K562 (cell line): ENCODE results near the gene PSMB10. TPM values are rescaled to one million over a fixed set of nuclear protein-coding genes. Genes with fewer than 3 reads are reported as not detected.

Experiments used
- EGR1 ChIP-seq: fragments of 450-650 bp; conservative IDR thresholded peaks from 2 replicates; pipeline ENCODE4 v1.6.1; 2017; ENCODE audit warnings: mild to moderate bottlenecking
- EZH2 ChIP-seq: IDR thresholded peaks from 2 replicates; pipeline ENCODE4 v1.6.1; 2012; ENCODE audit warnings: low read depth, mild to moderate bottlenecking, inconsistent platforms, low read length, borderline replicate concordance
- FOXK2 ChIP-seq, 2 experiments: fragments of 450-650 bp; IDR thresholded peaks in 1 of 2; conservative IDR thresholded peaks in 1 of 2; 2 replicates each; pipeline ENCODE4 v1.6.1; 2016; ENCODE audit warnings: low read depth in 2 of 2, mild to moderate bottlenecking in 1 of 2
- MBD2 ChIP-seq: sonication (generic); IDR thresholded peaks from 2 replicates; pipeline ENCODE4 v1.6.1; 2016; ENCODE audit warnings: low read depth, borderline replicate concordance
- MEF2D ChIP-seq: conservative IDR thresholded peaks from 2 replicates; pipeline ENCODE4 v1.6.1; 2016; ENCODE audit warnings: low read depth, missing genetic modification characterization, missing compliant biosample characterization
- NFIX ChIP-seq: fragments of 250-450 bp; sonication (Bioruptor Pico); IDR thresholded peaks from 2 replicates; pipeline ENCODE4 v1.4.0; 2020; ENCODE audit warnings: low read depth, mild to moderate bottlenecking, moderate library complexity
- POLR3A ChIP-seq: IDR thresholded peaks from 2 replicates; pipeline ENCODE4 v1.6.1; 2011; ENCODE audit warnings: borderline replicate concordance, mild to moderate bottlenecking, moderate library complexity; ENCODE audit not compliant: insufficient read length, insufficient read depth; ENCODE audit errors: extremely low read depth
- POLR3G ChIP-seq: IDR thresholded peaks from 2 replicates; pipeline ENCODE4 v1.6.1; 2011; ENCODE audit not compliant: insufficient read length, insufficient replicate concordance; ENCODE audit errors: extremely low read depth
- POU5F1 ChIP-seq: fragments of 150-350 bp; IDR thresholded peaks from 2 replicates; pipeline ENCODE4 v1.6.1; 2014; ENCODE audit warnings: borderline replicate concordance, low read length, low read depth, mild to moderate bottlenecking; ENCODE audit not compliant: partially characterized antibody
- ZC3H11A ChIP-seq: IDR thresholded peaks from 2 replicates; pipeline ENCODE4 v1.6.1; 2012; ENCODE audit warnings: low read depth, low read length, improper control_type of control experiment
- ZNF311 ChIP-seq: fragments of 250-450 bp; sonication (Bioruptor Pico); IDR thresholded peaks from 2 replicates; pipeline ENCODE4 v1.4.0; 2020; ENCODE audit warnings: mild to moderate bottlenecking, moderate library complexity
- polyA plus RNA-seq, 8 experiments: library from polyadenylated mRNA; depleted of rRNA in 4 of 8; stranded (reverse) in 5 of 8; unstranded in 3 of 8; fragments of >200 nt; fragmentation: Nextera tagmentation in 2 of 8; fragmentation: Illumina TruSeq in 1 of 8; extraction: Ambion mirVana in 2 of 8; extraction: Trizol in 1 of 8; gene quantifications; 2 replicates each; pipeline versions ENCODE4 v1.2.1 to v1.2.3, GENCODE V29; 2011 to 2014; ENCODE audit warnings: inconsistent platforms in 1 of 8, missing spikeins in 1 of 8
- total RNA-seq, 7 experiments: library from RNA; depleted of rRNA in 6 of 7; stranded (reverse); fragments of >200 nt in 6 of 7; fragmentation: Illumina TruSeq in 2 of 7; extraction: Trizol in 2 of 7; gene quantifications; 2 replicates each; pipeline versions ENCODE4 v1.2.1 to v1.2.3, GENCODE V29; 2011 to 2021; ENCODE audit warnings: low replicate concordance in 1 of 7
- TF ChIP-seq, protein P1 (sequence below): IDR thresholded peaks from 2 replicates; pipeline ENCODE4 v1.6.1; 2012; ENCODE audit warnings: low read depth, low read length, improper control_type of control experiment, borderline replicate concordance
- TF ChIP-seq, protein P2 (sequence below), 2 experiments: fragments of 450-650 bp; IDR thresholded peaks; 2 replicates each; pipeline ENCODE4 v1.6.1; 2016
- TF ChIP-seq, protein P3 (sequence below): fragments of 250-450 bp; sonication (Bioruptor Pico); IDR thresholded peaks from 2 replicates; pipeline ENCODE4 v1.5.0; 2021
- TF ChIP-seq, protein P4 (sequence below): sonication (generic); formaldehyde crosslinking; IDR thresholded peaks from 2 replicates; pipeline ENCODE4 v1.8.0; 2022; ENCODE audit warnings: mild to moderate bottlenecking, missing genetic modification reagents
- TF ChIP-seq, protein P5 (sequence below): fragments of 250-450 bp; sonication (Bioruptor Pico); IDR thresholded peaks from 2 replicates; pipeline ENCODE4 v1.4.0; 2020; ENCODE audit warnings: mild to moderate bottlenecking, moderate library complexity

The PSMB10 gene
- total and polyA plus RNA-seq, 9 of the 15 experiments (the other 6 are each of a cell fraction or from before 2014, with no cell fraction given), result 11.7 to 105 (median 51.0) TPM

DNA sequence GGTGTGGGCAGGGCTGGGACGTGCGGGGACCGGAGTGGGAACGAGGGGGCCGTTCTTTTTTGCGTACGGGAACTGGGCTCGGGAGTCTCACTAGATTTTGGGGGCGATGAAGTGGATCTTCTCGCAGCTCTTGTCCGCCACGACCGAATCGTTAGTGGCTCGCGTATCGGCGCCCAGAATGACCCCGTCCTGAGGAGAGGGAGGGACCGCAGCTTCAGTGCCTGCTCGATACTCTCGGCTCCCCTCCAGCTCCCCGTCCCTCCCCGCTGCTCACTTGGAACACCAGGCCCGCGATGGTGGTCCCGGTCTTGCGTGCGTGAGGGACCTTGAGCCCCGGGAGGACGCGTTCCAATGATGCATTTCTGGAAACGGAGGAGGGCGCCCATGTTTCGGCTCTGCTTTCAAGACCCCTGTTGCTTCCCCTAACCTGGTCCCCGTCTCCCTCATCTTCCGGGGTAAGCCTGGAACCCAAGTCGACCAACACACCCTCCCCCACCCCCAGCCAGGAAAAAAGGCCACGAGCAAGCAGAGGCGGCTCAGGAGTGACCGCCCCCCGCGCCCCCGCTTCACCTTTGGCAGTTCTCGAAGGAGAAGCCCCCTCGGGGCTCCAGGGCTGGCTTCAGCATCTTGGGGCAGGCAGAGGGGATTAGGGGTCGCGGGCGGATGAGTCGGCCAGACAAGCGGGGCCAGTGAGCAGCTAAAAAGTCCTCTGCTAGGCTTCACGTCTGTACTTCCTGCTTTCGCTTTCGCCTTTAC, at the start of gene PSMB10 (continued):
- TF ChIP-seq POLR3A (no peak), FOXK2 (conservative IDR thresholded peaks at IDR 0.05 in 1 of 2, IDR thresholded peaks at IDR 0.05 in 1 of 2; ENCODE audit: low read depth in 2 of 2) (0 out of 4 replicates have a peak, but pooled peaks of 1 of the 2 experiments have one; percentile 9), ZNF311 (CRISPR knock-in tag) (no peak), EGR1 (peak; percentile 71), EZH2 (no peak), POU5F1 (no peak), MEF2D (tag) (no peak), POLR3G (no peak), MBD2 (no peak), ZC3H11A (no peak), NFIX (no peak)
- TF ChIP-seq, protein P1, sequence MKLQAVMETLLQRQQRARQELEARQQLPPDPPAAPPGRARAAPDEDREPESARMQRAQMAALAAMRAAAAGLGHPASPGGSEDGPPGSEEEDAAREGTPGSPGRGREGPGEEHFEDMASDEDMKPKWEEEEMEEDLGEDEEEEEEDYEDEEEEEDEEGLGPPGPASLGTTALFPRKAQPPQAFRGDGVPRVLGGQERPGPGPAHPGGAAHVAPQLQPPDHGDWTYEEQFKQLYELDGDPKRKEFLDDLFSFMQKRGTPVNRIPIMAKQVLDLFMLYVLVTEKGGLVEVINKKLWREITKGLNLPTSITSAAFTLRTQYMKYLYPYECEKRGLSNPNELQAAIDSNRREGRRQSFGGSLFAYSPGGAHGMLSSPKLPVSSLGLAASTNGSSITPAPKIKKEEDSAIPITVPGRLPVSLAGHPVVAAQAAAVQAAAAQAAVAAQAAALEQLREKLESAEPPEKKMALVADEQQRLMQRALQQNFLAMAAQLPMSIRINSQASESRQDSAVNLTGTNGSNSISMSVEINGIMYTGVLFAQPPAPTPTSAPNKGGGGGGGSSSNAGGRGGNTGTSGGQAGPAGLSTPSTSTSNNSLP, result no peak
- TF ChIP-seq, protein P2, sequence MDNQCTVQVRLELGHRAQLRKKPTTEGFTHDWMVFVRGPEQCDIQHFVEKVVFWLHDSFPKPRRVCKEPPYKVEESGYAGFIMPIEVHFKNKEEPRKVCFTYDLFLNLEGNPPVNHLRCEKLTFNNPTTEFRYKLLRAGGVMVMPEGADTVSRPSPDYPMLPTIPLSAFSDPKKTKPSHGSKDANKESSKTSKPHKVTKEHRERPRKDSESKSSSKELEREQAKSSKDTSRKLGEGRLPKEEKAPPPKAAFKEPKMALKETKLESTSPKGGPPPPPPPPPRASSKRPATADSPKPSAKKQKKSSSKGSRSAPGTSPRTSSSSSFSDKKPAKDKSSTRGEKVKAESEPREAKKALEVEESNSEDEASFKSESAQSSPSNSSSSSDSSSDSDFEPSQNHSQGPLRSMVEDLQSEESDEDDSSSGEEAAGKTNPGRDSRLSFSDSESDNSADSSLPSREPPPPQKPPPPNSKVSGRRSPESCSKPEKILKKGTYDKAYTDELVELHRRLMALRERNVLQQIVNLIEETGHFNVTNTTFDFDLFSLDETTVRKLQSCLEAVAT (IDR thresholded peaks at IDR 0.05), result peak; percentile 29 to 58; a peak in 1 of 4 replicates
- TF ChIP-seq, protein P3, sequence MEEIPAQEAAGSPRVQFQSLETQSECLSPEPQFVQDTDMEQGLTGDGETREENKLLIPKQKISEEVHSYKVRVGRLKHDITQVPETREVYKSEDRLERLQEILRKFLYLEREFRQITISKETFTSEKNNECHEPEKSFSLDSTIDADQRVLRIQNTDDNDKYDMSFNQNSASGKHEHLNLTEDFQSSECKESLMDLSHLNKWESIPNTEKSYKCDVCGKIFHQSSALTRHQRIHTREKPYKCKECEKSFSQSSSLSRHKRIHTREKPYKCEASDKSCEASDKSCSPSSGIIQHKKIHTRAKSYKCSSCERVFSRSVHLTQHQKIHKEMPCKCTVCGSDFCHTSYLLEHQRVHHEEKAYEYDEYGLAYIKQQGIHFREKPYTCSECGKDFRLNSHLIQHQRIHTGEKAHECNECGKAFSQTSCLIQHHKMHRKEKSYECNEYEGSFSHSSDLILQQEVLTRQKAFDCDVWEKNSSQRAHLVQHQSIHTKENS (CRISPR knock-in tag), result no peak
- TF ChIP-seq, protein P4, sequence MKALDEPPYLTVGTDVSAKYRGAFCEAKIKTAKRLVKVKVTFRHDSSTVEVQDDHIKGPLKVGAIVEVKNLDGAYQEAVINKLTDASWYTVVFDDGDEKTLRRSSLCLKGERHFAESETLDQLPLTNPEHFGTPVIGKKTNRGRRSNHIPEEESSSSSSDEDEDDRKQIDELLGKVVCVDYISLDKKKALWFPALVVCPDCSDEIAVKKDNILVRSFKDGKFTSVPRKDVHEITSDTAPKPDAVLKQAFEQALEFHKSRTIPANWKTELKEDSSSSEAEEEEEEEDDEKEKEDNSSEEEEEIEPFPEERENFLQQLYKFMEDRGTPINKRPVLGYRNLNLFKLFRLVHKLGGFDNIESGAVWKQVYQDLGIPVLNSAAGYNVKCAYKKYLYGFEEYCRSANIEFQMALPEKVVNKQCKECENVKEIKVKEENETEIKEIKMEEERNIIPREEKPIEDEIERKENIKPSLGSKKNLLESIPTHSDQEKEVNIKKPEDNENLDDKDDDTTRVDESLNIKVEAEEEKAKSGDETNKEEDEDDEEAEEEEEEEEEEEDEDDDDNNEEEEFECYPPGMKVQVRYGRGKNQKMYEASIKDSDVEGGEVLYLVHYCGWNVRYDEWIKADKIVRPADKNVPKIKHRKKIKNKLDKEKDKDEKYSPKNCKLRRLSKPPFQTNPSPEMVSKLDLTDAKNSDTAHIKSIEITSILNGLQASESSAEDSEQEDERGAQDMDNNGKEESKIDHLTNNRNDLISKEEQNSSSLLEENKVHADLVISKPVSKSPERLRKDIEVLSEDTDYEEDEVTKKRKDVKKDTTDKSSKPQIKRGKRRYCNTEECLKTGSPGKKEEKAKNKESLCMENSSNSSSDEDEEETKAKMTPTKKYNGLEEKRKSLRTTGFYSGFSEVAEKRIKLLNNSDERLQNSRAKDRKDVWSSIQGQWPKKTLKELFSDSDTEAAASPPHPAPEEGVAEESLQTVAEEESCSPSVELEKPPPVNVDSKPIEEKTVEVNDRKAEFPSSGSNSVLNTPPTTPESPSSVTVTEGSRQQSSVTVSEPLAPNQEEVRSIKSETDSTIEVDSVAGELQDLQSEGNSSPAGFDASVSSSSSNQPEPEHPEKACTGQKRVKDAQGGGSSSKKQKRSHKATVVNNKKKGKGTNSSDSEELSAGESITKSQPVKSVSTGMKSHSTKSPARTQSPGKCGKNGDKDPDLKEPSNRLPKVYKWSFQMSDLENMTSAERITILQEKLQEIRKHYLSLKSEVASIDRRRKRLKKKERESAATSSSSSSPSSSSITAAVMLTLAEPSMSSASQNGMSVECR, result peak; percentile 14; the same call in 1 of the 2 replicates
- TF ChIP-seq, protein P5, sequence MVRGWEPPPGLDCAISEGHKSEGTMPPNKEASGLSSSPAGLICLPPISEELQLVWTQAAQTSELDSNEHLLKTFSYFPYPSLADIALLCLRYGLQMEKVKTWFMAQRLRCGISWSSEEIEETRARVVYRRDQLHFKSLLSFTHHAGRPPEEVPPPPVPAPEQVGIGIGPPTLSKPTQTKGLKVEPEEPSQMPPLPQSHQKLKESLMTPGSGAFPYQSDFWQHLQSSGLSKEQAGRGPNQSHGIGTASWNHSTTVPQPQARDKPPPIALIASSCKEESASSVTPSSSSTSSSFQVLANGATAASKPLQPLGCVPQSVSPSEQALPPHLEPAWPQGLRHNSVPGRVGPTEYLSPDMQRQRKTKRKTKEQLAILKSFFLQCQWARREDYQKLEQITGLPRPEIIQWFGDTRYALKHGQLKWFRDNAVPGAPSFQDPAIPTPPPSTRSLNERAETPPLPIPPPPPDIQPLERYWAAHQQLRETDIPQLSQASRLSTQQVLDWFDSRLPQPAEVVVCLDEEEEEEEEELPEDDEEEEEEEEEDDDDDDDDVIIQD, result no peak
